ENCODE measurements around the gene ATP6AP1.
"Not testable (repeated sequence)": the region's sequence is repeated elsewhere in the genome, so short reads cannot be mapped to it uniquely, and the experiment has no call there.

The ATP6AP1 gene

GRCh38 chrX:154399527-154400368 is 28.7 kb upstream of the ATP6AP1 start:
- no peak for DNase-seq

- DNase-seq = not testable (repeated sequence)
Measured at GRCh38 chrX:154400369-154400817, 28.1 kb upstream of the ATP6AP1 start.

GRCh38 chrX:154401045-154401799 is 27.3 kb upstream of the ATP6AP1 start:
- DNase-seq = no peak

- peak; percentile 72 for DNase-seq
Measured at GRCh38 chrX:154401918-154402621, 26.4 kb upstream of the ATP6AP1 start.

GRCh38 chrX:154402622-154403127 is 25.8 kb upstream of the ATP6AP1 start:
- DNase-seq = no peak

DNA sequence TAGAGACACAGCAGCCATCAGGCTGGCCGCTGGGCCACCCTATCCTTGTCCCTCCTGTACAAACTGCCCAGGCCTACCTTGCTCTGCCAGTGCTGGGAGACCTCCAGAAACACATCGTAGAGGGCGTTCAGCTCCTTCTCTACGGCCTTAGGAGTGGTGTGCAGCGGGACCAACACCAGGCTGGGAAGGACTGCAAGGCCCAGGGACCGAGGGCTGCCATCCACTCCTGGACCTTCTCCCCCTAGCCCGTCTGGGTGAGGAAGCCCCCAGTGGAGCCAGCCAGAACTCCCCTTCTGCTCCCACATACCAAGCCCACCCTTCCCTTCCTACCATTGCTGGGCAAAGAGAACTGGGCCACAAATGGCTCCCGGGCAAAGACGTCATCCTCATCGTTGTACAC is 25.3 kb upstream of the ATP6AP1 start:
- no peak for DNase-seq

DNA sequence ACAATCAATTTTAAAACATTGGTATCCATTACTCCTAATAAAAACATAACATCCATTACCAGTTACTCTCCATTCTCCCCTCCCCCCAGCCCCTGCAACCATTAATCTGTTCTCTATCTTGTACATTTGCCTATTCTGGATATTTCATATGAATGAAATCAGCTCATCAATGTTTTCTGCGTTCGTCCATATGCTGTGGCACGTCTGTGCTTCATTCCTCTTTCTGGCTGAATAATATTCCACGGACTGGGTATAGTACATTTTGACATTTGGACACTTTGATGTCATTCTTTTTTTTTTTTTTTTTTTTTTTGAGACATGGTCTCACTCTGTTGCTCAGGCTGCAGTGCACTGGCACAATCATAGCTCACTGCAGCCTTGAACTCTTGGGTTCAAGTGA is 24.6 kb upstream of the ATP6AP1 start:
- DNase-seq = no peak

GRCh38 chrX:154404625-154405192 is 23.8 kb upstream of the ATP6AP1 start:
- DNase-seq = no peak

DNA sequence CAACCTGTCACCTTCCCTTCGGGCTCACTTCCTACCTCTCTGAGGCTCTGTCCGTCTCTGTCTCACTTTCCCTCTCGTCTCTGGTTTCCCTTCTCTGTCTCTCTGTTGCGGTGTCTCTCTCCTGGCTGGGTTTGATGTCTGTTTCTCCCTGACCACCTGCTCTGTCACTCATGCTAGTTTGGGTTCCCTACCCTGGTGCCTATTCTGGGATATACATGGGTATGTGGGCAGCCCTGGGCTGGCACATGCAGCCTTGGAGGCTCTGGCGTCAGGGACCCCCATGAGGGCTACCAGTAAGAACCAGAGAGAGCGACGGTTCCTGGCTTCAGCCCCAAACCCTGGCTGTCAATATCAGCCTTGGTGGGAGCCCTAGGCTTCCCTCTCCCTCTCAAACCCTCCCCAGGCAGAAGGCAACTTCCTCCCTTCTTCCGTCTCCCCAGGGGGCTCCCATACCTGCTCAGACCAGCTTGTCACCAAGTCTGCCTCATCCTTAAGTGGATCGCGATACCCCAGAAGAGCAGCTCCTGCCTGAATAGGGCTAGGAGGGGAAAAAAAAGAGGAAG is 19.7 kb upstream of the ATP6AP1 start:
- no peak for DNase-seq

- DNase-seq = no peak
Measured at GRCh38 chrX:154409222-154409871, 19.1 kb upstream of the ATP6AP1 start, which contains the start of gene DNASE1L1. Gene DNASE1L1 (minus strand): TSS chrX:154409254. CDS start chrX:154405568, 3,686 bp downstream.

GRCh38 chrX:154411981-154412340 is 16.5 kb upstream of the ATP6AP1 start:
- DNase-seq = peak; percentile 68

- DNase-seq = no peak
Measured at GRCh38 chrX:154412468-154412867, 16.0 kb upstream of the ATP6AP1 start.

DNA sequence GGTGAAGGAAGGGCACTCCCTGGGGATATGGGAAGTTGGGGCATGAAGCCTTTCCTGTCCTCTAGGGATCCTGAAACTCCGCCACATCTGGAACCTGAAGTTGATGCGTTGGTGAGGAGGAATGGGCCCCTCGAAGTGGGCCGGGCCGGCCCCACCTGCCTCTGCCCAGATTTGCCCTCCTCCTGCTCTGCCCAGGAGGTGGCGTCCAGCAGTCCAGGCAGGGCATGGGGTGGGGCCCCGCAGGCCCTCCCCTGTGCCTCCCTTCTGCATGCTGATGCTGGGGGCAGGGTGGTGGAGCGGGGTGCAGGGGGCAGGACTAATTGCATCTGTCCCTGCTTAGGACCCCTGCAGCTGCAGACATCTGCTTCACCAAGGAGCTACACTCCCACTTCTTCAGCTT is 15.3 kb upstream of the ATP6AP1 start:
- no peak for DNase-seq

DNA sequence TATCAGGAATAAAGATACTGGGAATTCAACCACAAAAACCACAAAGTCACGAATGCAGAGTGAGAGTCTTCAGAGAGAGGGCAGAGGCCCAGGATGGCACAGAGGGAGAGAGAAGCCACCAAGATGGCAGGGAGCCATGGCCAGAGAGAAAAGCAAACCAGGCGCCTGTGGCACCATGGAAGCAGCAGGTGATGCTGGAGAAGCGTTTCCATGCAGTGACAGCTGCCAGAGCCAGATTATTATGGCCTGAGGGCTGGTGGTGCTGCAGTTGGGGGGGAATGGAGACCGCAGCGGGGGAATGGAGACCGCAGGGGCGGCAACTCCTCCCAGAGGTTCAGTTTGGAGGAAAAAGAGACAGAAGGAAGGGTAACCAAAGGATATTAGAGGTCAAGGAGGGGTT is 11.3 kb upstream of the ATP6AP1 start:
- DNase-seq = peak; percentile 81

- DNase-seq = no peak
Measured at GRCh38 chrX:154419189-154419588, 9.3 kb upstream of the ATP6AP1 start.

DNA sequence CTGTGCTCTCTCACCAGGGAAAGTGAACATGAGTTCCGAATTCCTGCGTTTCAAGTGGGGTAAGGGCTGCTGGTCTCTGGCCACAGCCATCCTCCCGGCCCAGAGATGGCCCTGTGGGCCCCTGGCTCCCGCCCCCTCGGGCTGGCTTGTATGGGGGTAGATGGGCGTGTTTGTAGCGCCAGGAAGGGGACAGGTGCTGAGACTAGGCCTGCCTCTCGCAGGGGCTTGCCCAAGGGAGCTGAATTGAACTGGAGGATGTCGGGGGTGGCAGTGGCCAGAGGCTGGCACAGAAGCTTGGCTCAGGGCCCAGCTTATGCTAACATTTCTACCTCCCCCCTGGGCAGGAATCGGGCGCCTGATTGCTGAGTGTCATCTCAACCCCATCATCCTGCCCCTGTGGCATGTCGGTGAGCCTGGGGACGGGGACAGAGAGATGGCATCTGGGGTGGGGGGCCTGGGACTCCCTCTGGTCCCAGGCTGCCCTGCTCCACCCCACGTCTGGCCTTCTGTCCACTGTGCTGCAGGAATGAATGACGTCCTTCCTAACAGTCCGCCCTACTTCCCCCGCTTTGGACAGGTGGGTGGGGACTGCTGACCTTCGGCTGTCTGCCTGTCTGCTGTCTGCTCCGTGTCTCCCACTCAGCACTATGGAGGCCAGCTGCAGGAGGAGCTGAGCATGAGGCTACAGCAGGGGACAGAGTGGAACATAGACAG is 8.6 kb upstream of the ATP6AP1 start:
- DNase-seq = peak; percentile 51

- DNase-seq = no peak
Measured at GRCh38 chrX:154420402-154420756, 8.1 kb upstream of the ATP6AP1 start.

DNA sequence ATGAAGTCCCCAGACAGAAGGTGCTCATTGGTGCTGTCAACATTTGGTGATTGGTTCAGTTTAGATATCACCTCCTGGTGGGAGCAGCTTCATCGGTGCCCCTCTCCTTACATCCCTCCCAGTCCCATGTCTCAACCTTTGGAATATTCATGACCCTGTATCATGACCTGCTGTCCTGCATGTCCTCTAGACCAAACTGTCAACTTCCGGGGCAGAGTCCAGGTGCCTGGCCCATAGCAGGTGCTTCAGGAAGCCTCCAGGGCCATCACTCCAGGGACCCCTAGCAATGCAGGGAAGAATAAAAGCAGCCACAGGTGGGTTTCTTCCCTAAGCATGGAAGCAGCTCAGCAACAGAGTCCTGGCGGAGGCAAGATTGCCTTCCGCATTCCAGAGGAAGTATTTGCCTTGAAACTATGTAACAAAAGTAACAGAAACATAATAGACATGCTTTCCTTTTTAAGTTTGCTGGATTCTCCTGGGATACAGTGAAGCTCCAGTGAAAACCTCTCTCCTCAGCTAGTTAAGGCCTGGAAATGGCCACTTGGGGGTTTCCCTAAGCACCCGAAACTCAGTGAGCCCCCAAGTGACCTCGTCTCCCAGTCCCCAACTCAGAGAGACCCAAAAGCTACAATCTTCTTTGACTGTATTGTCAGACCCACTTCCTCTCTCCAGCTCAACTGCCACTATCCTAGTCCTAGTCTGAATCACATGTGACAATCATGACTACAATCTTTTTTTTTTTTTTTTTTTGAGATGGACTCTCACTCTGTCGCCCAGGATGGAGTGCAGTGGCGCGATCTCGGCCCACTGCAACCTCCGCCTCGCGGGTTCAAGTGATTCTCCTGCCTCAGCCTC is 1.3 kb upstream of the ATP6AP1 start:
- DNase-seq = no peak

DNA sequence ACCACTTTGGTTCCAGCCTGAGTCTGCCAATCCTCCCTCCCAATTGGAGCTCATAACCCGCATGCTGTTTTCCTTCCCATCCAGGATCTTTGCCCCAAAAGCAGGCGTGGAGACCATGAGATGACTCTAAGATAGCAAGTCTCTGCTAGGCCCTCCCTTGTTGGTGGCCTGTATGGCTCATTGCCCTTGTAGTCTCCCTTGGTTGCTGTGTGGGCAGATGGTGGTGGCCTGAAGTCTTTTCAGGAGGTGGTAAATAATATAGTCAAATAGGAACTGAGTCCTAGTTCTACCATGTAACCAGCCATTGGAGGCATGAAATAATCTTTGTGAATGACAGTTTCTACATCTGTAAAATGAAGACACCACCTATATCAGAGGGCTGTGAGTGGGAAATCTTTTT is 1.2 kb downstream of the ATP6AP1 start:
- no peak for DNase-seq

DNA sequence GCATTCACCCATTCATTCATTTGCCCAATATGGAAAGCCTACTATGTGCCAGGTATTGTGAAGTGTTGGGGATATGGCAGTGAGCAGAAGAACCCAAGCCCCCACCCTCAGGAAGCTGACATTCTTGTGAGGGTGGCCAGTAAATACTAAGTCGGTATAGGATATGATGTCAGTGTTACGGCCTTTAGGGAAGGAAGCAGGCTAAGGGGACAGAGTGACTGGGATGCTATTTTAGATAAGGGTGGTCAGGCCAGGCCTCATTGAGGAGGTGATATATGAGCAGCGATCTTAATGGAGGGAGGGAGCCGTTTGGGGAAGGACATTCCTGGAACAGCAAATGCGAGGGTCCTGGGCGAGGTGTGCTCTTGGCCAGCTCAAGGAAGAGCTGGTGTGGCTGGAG is 2.0 kb downstream of the ATP6AP1 start:
- no peak for DNase-seq

All from NCI-H1092 (cell line).